ENCODE data around the gene BABAM2.

DNA sequence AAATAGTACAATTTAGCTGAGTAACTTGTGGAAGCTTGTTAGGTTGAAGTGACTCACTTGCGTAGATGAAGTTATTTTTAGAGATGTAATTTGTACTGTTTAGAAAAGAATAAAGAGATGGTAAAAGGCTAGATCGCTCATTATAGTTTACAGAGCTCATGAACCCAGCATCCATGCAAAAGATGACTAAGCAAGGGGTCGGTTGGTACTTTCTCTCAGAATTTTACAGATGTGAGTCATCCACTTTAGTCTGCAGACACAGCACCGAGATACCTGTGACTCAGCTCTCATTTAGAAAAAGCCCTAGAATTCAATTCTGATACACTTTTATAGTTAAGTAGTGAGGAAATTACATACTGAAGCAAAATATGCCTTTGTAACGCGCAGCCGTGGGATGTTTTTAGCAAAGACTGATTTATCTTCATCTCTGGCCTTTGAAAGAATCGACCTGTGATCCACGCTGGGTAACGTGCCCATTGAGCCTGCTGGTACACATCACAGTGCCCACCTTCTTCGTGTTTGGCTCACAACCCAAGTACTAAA lies 385.6 kb downstream of the BABAM2 start:
- TF ChIP-seq, protein P1, sequence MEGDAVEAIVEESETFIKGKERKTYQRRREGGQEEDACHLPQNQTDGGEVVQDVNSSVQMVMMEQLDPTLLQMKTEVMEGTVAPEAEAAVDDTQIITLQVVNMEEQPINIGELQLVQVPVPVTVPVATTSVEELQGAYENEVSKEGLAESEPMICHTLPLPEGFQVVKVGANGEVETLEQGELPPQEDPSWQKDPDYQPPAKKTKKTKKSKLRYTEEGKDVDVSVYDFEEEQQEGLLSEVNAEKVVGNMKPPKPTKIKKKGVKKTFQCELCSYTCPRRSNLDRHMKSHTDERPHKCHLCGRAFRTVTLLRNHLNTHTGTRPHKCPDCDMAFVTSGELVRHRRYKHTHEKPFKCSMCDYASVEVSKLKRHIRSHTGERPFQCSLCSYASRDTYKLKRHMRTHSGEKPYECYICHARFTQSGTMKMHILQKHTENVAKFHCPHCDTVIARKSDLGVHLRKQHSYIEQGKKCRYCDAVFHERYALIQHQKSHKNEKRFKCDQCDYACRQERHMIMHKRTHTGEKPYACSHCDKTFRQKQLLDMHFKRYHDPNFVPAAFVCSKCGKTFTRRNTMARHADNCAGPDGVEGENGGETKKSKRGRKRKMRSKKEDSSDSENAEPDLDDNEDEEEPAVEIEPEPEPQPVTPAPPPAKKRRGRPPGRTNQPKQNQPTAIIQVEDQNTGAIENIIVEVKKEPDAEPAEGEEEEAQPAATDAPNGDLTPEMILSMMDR (IDR thresholded peaks at IDR 0.05; ENCODE audit: poor library complexity): no peak
- no peak for TF ChIP-seq EZH2phosphoT487 (IDR thresholded peaks at IDR 0.05; ENCODE audit: low read depth, severe bottlenecking, unreplicated experiment)
- no peak for TF ChIP-seq EZH2 (IDR thresholded peaks at IDR 0.05; ENCODE audit: borderline replicate concordance)

Data from hepatocyte (in vitro differentiated cells).